ENCODE results near the gene ARHGAP27.

ARHGAP27 gene

GRCh38 chr17:45382226-45382625, 50.4 kb downstream of the ARHGAP27 start:
- TF ChIP-seq TEAD4 (IDR thresholded peaks at IDR 0.05) (no peak), CEBPB (IDR thresholded peaks at IDR 0.05) (no peak), TCF12 (IDR thresholded peaks at IDR 0.05; ENCODE audit: low read depth) (no peak), FOXM1 (IDR thresholded peaks at IDR 0.05; ENCODE audit: borderline replicate concordance, low read depth) (no peak), ZBTB7A (IDR thresholded peaks at IDR 0.05; ENCODE audit: low read depth) (no peak), NFIC (IDR thresholded peaks at IDR 0.05) (no peak), TAF1 (IDR thresholded peaks at IDR 0.05; ENCODE audit: low read depth) (no peak), USF1 (IDR thresholded peaks at IDR 0.05) (no peak), EGR1 (IDR thresholded peaks at IDR 0.05) (no peak), CREB1 (IDR thresholded peaks at IDR 0.05; ENCODE audit: low read depth) (no peak), REST (IDR thresholded peaks at IDR 0.05; ENCODE audit: low read depth) (no peak), YY1 (IDR thresholded peaks at IDR 0.05; ENCODE audit: low read depth) (no peak), RAD21 (IDR thresholded peaks at IDR 0.05; ENCODE audit: low read depth) (no peak), EP300 (IDR thresholded peaks at IDR 0.05; ENCODE audit: borderline replicate concordance) (no peak), MAX (IDR thresholded peaks at IDR 0.05) (no peak)

GRCh38 chr17:45380991-45381390, 51.7 kb downstream of the ARHGAP27 start:
- TF ChIP-seq MAX (IDR thresholded peaks at IDR 0.05) = no peak
- TF ChIP-seq CEBPB (IDR thresholded peaks at IDR 0.05) = peak; percentile 26; the same call in 1 of the 2 replicates

- no peak for TF ChIP-seq NFIC (IDR thresholded peaks at IDR 0.05)
- no peak for TF ChIP-seq REST (IDR thresholded peaks at IDR 0.05; ENCODE audit: low read depth)
- TF ChIP-seq CEBPB (IDR thresholded peaks at IDR 0.05) = no peak
- no peak for TF ChIP-seq CREB1 (IDR thresholded peaks at IDR 0.05; ENCODE audit: low read depth)
- no peak for TF ChIP-seq YY1 (IDR thresholded peaks at IDR 0.05; ENCODE audit: low read depth)
- TF ChIP-seq TAF1 (IDR thresholded peaks at IDR 0.05; ENCODE audit: low read depth) = no peak
- TF ChIP-seq TCF12 (IDR thresholded peaks at IDR 0.05; ENCODE audit: low read depth) = no peak
- no peak for TF ChIP-seq TEAD4 (IDR thresholded peaks at IDR 0.05)
Measured at GRCh38 chr17:45380046-45380765, 52.5 kb downstream of the ARHGAP27 start.

GRCh38 chr17:45377401-45377800, 55.3 kb downstream of the ARHGAP27 start:
- TF ChIP-seq CREB1 (IDR thresholded peaks at IDR 0.05; ENCODE audit: low read depth) (no peak), REST (IDR thresholded peaks at IDR 0.05; ENCODE audit: low read depth) (no peak), EP300 (IDR thresholded peaks at IDR 0.05; ENCODE audit: borderline replicate concordance) (no peak), USF1 (IDR thresholded peaks at IDR 0.05) (no peak), MAX (IDR thresholded peaks at IDR 0.05) (no peak), EGR1 (IDR thresholded peaks at IDR 0.05) (no peak), RAD21 (IDR thresholded peaks at IDR 0.05; ENCODE audit: low read depth) (no peak), YY1 (IDR thresholded peaks at IDR 0.05; ENCODE audit: low read depth) (no peak), CEBPB (IDR thresholded peaks at IDR 0.05) (no peak), FOXM1 (IDR thresholded peaks at IDR 0.05; ENCODE audit: borderline replicate concordance, low read depth) (no peak), TEAD4 (IDR thresholded peaks at IDR 0.05) (no peak)
